ENCODE results near the gene SLPI.

GRCh38 chr20:45218636-45219035, 35.7 kb downstream of the SLPI start:
- no peak for TF ChIP-seq NCOA5 (CRISPR knock-in tag; IDR thresholded peaks at IDR 0.05)
- no peak for TF ChIP-seq CTCF (CRISPR knock-in tag; IDR thresholded peaks at IDR 0.05)
- no peak for TF ChIP-seq NCOR1 (IDR thresholded peaks at IDR 0.05; ENCODE audit: borderline replicate concordance, low read length)
- no peak for TF ChIP-seq GABPA (IDR thresholded peaks at IDR 0.05; ENCODE audit: low read depth, low read length)
- TF ChIP-seq GABPA (CRISPR knock-in tag; IDR thresholded peaks at IDR 0.05; ENCODE audit: low read depth) = no peak
- TF ChIP-seq JUN (CRISPR knock-in tag; IDR thresholded peaks at IDR 0.05) = no peak
- TF ChIP-seq KLF12 (CRISPR knock-in tag; IDR thresholded peaks at IDR 0.05; ENCODE audit: borderline replicate concordance) = no peak
- no peak for TF ChIP-seq TOE1 (CRISPR knock-in tag; IDR thresholded peaks at IDR 0.05)
- no peak for TF ChIP-seq AFF4 (CRISPR knock-in tag; IDR thresholded peaks at IDR 0.05)
- no peak for TF ChIP-seq ZFP36L2 (CRISPR knock-in tag; IDR thresholded peaks at IDR 0.05)
- no peak for TF ChIP-seq ZBTB43 (CRISPR knock-in tag; conservative IDR thresholded peaks at IDR 0.05)
- no peak for TF ChIP-seq HCFC1 (IDR thresholded peaks at IDR 0.05; ENCODE audit: low read depth, low read length)
- TF ChIP-seq ZKSCAN8 (CRISPR knock-in tag; IDR thresholded peaks at IDR 0.05; ENCODE audit: borderline replicate concordance) = no peak
